ENCODE data around the gene BRD4.

DNA sequence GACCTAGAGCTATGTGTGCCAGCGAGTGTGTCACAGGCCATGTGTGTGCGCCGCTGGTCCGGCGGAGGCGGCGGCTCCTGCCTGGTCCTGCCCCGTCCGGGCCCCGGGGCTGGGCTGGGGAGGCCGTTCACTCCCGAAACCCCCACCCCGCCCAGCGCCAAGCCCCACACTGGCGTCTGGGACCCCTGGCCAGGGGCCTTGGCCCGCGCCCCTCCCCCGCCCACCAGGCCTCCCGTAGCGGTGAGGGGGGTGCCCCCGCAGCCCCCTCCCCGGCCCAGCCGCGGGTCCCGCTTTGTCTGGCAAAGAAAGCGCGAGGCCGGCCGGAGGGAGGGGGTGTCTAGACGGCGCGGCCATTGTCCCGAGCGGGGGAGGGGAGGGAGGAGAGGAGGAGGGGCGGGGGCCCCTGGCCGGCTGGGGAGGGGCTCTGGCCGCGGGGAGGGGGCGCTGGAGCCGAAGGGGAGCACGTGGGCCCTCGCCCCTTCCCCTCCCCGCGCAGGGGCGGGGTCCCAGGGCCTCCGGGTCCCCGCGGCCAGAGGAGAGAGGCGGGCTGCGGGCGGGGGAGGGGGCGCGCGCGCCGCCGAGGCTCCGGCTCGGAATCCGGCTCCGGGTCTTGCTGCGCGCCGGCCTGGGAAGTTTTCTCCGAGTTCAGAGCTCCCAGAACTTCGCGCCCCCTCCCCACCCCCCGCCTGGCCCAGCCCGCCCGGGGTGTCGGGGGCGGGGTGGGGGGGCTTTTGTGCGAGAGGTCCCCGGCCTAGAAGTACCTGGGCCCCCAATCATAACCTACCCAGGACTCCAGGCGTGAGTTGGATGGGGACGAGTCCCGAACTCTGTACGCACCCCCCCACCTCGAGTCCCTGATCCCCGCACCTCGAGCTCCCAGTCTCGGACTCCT lies 132.4 kb downstream of the BRD4 start:
- no peak for TF ChIP-seq POLR2AphosphoS5 (IDR thresholded peaks at IDR 0.05; ENCODE audit: low read depth, low read length)
- TF ChIP-seq SIN3A (IDR thresholded peaks at IDR 0.05; ENCODE audit: borderline replicate concordance, insufficient read depth, low read length) = no peak
- TF ChIP-seq REST (IDR thresholded peaks at IDR 0.05; ENCODE audit: insufficient read depth in 1 of 2, low read depth in 2 of 2, low read length in 2 of 2) = no peak
- no peak for TF ChIP-seq TAF1 (IDR thresholded peaks at IDR 0.05; ENCODE audit: borderline replicate concordance, insufficient read depth, low read length)
